AG04449 (cell line): Measurements from ENCODE around the gene GJB3.

Source experiments
- CTCF ChIA-PET: fragments of 350-600 bp; formaldehyde crosslinking; extraction: SDS; loops from one replicate; lab custom pipeline; 2021; ENCODE audit warnings: antibody characterized with exemption; lab: Yijun Ruan, JAX
- POLR2A ChIA-PET: fragments of 400-600, 350-600 bp; formaldehyde crosslinking; extraction: SDS; loops from one replicate; lab custom pipeline; 2020; ENCODE audit warnings: antibody characterized with exemption, inconsistent platforms; lab: Yijun Ruan, JAX
- DNase-seq: peaks from one replicate; pipeline ENCODE4 v3.0.0-alpha.2; 2010; ENCODE audit warnings: low read depth, low spot score
- H3K4me3 ChIP-seq: 2 replicates; pipeline ENCODE4 v1.5.1; 2011; ENCODE audit warnings: low read depth, mild to moderate bottlenecking, control low read depth, low read length
- TF ChIP-seq, protein P1 (sequence below): IDR thresholded peaks from one replicate; pipeline ENCODE4 v1.5.1; 2011; ENCODE audit warnings: mild to moderate bottlenecking, moderate library complexity, low read length, control low read depth, inconsistent platforms; ENCODE audit not compliant: insufficient read depth; ENCODE audit errors: missing control alignments

GJB3 gene

DNA sequence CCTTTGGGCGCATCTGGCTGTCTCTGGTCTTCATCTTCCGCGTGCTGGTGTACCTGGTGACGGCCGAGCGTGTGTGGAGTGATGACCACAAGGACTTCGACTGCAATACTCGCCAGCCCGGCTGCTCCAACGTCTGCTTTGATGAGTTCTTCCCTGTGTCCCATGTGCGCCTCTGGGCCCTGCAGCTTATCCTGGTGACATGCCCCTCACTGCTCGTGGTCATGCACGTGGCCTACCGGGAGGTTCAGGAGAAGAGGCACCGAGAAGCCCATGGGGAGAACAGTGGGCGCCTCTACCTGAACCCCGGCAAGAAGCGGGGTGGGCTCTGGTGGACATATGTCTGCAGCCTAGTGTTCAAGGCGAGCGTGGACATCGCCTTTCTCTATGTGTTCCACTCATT, 23.6 kb upstream of the GJB3 start:
- no peak overlapping the region for H3K4me3 ChIP-seq
- DNase-seq: no peak
- POLR2A ChIA-PET: no interaction called here
- TF ChIP-seq, protein P1, sequence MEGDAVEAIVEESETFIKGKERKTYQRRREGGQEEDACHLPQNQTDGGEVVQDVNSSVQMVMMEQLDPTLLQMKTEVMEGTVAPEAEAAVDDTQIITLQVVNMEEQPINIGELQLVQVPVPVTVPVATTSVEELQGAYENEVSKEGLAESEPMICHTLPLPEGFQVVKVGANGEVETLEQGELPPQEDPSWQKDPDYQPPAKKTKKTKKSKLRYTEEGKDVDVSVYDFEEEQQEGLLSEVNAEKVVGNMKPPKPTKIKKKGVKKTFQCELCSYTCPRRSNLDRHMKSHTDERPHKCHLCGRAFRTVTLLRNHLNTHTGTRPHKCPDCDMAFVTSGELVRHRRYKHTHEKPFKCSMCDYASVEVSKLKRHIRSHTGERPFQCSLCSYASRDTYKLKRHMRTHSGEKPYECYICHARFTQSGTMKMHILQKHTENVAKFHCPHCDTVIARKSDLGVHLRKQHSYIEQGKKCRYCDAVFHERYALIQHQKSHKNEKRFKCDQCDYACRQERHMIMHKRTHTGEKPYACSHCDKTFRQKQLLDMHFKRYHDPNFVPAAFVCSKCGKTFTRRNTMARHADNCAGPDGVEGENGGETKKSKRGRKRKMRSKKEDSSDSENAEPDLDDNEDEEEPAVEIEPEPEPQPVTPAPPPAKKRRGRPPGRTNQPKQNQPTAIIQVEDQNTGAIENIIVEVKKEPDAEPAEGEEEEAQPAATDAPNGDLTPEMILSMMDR: no peak
- CTCF ChIA-PET: interaction anchor here (2.9 kb wide), 1 partner anchor 15 kb away, joined by 13 read pairs; no protein-coding TSS in a partner anchor

GRCh38 chr1:34758751-34759150, 22.3 kb upstream of the GJB3 start:
- CTCF ChIA-PET: interaction anchor here (2.9 kb wide), 1 partner anchor 16 kb away, joined by 13 read pairs; no protein-coding TSS in a partner anchor
- TF ChIP-seq, protein P1: no peak
- POLR2A ChIA-PET: no interaction called here

GRCh38 chr1:34759503-34760357, 21.3 kb upstream of the GJB3 start, which contains the start of gene GJB4:
GJB4 (plus strand) TSS chr1:34759740; CDS start chr1:34761255, 1,515 bp downstream.
- no peak within 1 kb of the TSS for H3K4me3 ChIP-seq
- POLR2A ChIA-PET: no interaction called here
- TF ChIP-seq, protein P1: no peak
- CTCF ChIA-PET: interaction anchor here (2.9 kb wide), 1 partner anchor 17 kb away, joined by 13 read pairs; no protein-coding TSS in a partner anchor
- no peak for DNase-seq

More at GRCh38 chr1:34758751-34759150, 22.3 kb upstream of the GJB3 start:
- DNase-seq: no peak
- no peak overlapping the region for H3K4me3 ChIP-seq

DNA sequence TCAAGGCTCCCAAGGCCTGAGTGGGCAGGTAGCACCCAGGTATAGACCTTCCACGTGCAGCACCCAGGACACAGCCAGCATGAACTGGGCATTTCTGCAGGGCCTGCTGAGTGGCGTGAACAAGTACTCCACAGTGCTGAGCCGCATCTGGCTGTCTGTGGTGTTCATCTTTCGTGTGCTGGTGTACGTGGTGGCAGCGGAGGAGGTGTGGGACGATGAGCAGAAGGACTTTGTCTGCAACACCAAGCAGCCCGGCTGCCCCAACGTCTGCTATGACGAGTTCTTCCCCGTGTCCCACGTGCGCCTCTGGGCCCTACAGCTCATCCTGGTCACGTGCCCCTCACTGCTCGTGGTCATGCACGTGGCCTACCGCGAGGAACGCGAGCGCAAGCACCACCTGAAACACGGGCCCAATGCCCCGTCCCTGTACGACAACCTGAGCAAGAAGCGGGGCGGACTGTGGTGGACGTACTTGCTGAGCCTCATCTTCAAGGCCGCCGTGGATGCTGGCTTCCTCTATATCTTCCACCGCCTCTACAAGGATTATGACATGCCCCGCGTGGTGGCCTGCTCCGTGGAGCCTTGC, 19.7 kb upstream of the GJB3 start:
- H3K4me3 ChIP-seq: no peak overlapping the region
- DNase-seq: no peak
- ChIA-PET POLR2A (no interaction called here), CTCF (no interaction called here)
- TF ChIP-seq, protein P1: no peak

DNA sequence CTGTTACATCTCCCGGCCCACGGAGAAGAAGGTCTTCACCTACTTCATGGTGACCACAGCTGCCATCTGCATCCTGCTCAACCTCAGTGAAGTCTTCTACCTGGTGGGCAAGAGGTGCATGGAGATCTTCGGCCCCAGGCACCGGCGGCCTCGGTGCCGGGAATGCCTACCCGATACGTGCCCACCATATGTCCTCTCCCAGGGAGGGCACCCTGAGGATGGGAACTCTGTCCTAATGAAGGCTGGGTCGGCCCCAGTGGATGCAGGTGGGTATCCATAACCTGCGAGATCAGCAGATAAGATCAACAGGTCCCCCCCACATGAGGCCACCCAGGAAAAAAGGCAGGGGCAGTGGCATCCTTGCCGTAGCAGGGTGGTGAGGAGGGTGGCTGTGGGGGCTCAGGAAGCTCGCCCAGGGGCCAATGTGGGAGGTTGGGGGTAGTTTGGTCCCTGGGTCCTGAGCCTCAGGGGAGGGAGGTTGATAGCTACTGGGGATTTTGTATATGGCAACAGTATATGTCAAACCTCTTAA, 19.2 kb upstream of the GJB3 start:
- ChIA-PET POLR2A (no interaction called here), CTCF (interaction anchor here (0.9 kb wide), 1 partner anchor 20 kb away, joined by 3 read pairs; no protein-coding TSS in a partner anchor)
- TF ChIP-seq, protein P1: no peak
- DNase-seq: no peak
- no peak overlapping the region for H3K4me3 ChIP-seq
